ENCODE results near the gene ARG2.

ARG2 gene

DNA sequence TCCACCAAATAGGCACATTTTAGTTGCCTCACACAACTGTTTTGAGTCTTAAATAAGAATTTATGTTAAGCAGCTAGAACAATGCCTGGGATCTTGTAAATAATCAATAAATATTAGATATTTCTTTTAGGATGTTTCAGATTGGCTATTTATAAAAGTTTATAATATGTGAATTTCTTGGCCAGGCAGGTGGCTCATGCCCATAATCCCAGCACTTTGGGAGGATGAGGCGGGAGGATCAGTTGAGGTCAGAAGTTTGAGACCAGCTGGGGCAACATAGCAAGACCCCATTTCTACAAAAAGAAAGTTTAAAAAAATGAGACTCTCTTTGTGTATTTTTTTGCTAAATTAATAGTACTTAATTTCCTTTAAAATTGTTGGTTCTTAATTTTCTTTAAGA is 21.8 kb downstream of the ARG2 start:
- no peak for DNase-seq

DNA sequence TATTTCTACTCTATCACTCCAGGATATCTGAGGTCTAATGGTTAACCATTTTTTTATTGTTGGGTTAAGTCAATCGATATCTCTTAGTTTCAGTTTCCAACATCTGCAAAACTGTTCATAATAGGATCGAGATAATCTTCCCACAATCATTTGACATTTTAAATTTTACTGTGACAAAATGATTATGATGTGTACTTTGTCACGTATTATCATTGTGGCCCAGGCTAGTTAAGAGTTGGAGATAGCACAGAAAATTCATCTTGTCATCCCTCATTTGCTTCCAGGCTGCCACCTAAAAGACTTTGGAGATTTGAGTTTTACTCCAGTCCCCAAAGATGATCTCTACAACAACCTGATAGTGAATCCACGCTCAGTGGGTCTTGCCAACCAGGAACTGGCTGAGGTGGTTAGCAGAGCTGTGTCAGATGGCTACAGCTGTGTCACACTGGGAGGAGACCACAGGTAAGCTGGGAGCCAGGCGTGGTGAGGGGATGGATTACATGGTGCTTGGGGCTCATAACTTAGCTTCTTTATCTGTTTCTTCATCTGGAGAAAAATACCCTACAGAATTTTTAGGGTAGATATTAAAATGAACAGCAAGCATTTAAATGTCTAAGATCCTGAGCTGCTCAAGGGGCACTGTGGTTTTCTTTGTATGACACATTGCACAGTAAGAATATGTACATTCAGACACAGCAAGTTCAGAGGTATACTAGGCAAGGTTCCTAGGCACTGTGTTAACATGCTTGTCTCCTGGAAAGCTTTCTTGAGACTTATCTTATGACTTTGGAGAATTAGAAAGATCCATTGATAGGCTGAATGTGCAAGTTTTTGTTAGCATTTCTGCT is 22.4 kb downstream of the ARG2 start:
- DNase-seq = no peak

DNA sequence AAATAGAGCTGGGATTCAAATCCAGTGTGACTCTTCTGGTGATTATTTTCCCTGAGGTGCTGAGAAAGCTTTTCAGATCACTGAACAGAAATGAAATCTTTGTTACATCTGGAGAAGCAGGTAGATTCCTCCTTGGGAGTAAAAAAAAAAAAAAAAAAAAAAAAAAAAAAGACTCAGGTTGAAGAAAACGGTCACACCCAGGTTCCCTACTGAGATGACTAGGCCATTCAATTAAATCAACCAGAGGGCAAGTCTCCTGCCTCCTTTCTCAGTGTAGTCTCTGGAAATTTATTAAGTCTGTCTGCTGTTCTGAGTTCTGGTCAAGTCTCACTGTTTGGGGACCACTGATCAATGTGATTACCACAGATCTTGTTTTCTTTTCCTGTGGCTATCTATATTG is 24.0 kb downstream of the ARG2 start:
- no peak for DNase-seq

DNA sequence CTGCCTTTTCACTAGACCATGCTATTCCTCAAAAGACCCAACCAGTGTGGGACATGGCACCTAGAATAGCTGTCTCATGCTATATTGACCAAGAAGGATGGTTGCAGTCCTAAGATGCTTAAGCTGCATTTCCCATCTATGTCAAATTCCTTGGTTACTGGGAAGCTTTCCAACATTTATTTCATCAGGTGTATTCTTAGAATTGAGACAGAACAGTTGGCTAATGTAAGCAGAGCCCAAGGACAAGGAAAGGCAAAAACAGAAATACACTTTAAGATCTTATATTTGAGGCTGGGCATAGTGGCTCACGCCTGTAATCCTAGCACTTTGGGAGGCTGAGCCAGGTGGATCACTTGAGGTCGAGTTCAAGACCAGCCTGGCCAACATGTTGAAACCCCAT is 24.7 kb downstream of the ARG2 start:
- no peak for DNase-seq

DNA sequence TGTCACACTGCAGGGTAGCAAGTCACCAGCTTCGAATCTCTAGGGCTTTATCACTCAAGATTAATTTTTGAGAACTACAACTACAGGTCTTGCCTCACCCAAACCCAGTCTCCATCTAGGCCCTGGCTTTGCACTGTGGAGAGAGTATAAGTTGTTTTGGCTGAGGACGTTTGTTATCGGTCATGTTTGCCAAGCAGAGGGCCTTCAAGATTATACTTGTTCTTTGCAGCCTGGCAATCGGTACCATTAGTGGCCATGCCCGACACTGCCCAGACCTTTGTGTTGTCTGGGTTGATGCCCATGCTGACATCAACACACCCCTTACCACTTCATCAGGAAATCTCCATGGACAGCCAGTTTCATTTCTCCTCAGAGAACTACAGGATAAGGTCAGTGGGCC is 25.7 kb downstream of the ARG2 start:
- no peak for DNase-seq

DNA sequence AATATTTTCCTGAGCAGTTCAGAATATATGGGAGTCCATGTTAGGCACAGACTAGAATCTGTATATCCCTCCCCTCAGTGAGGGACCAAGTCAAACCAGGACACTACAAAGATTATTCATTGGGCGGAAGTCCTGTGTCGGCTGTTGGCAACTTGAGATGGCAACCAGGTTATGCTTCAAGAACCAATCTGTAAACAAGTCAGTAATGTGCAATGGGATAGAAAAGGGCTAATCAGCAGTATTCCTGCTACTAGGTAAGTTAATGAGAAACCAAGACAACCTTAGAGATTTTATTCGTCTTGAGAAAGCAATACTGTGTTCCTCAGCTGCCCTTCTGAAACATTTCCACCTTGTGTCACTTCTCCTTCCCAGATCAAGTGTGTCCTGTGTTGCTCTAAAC is 26.4 kb downstream of the ARG2 start:
- no peak for DNase-seq

DNA sequence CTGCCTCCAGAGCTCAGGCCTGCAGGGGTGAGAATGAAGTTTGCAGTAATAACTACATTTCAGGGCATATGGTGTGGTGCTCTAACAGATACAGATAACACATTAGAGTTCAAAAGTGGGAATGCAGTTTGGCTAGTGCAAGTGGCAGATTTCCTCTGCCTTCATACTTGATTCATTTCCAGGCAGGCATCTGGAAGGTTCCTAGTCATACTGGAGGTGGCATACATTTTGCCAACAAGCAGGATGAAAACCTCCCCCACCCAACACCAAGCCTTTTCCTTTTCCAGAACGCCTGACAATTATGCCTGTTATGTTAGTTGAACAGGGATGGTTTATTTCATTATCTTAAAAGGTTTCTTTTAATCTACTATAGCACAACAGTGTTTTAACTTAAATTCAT is 30.4 kb downstream of the ARG2 start:
- no peak for DNase-seq

DNA sequence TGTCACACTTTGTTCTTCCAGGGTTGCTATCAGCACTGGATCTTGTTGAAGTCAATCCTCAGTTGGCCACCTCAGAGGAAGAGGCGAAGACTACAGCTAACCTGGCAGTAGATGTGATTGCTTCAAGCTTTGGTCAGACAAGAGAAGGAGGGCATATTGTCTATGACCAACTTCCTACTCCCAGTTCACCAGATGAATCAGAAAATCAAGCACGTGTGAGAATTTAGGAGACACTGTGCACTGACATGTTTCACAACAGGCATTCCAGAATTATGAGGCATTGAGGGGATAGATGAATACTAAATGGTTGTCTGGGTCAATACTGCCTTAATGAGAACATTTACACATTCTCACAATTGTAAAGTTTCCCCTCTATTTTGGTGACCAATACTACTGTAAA is 31.0 kb downstream of the ARG2 start:
- DNase-seq = no peak

DNA sequence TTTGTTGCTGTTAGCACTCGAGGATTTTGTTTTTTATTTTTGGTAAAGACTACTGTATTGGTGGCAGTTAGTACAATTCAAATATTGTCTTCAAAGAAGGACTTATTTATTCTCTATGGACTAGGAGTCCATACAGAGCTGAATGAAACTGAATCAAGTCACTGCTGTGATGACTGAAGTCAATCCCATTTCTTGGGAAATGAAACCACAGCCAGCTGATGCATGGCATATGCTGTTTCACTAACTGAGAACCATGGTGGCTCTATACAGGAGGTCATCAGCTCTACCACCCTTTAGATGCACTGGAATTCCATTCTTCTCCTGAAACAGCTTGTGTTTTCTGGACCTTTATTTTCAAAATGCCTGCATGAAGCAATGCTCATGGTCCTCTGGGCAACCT is 32.5 kb downstream of the ARG2 start:
- DNase-seq = no peak

DNA sequence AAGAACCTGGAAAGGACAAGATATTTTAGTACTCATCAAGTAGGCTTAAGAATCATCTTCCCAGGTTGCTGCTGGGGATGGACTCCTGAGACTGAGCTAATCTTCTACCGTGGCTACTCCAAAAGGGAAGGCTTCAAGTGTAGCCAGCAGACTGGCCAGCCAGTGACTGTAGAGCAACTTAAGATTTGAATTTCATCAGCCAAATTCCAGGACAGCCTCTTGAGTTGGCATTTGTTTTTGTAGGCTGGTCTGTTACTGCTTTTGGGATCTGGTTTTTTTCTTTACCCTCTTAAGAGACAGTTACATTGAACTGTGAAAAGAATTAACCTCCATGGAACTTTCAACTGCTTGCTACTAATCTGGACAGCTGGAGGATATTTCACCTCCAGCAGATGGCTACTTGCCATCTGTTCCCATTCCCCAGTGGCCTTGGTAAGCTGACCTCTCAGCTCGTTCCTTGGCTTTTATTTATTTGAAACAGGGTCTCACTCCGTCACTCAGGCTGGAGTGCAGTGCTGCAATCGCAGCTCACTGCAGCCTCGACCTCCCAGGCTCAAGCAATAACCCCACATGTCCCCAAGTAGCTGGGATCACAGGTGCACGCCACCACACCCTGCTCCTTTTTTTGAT is 34.0 kb downstream of the ARG2 start:
- DNase-seq = peak; percentile 96 to 98

DNA sequence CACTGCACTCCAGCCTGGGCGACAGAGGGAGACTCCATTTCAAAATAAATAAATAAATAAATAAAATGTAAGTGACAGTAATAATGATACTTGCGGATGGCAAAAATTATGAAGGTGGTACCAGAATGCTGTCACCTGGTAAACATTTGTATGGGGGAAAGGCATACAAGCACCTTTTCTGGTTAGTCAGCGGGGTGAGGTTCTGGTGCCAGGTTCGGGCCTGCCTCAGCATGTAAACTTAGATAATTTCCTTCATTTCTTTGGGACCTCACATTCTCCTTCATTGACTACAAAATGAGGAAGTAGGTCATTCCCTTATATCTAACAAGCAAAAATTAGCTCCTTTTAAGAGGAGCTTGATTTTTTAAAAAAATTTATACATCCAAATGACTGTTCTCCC is 43.9 kb downstream of the ARG2 start:
- DNase-seq = no peak

DNA sequence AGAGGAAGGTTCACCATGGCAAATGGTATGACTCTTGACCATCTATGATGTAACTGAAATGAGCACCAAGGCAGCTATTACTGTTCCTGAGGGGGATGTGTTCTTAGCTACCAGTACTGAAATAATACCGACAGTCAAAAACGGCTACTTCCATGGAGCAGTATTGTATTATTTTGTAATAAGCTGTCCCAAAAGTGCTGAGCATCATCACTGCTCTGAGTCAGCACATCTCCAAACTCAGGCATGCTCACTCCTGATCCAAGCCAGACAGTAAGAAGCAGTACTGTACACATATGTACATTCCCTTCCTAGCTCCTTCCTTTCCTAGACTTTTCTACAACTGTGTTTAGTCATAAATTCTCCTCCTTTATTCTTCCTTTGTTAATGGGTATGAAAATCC is 46.1 kb downstream of the ARG2 start:
- DNase-seq = no peak

DNA sequence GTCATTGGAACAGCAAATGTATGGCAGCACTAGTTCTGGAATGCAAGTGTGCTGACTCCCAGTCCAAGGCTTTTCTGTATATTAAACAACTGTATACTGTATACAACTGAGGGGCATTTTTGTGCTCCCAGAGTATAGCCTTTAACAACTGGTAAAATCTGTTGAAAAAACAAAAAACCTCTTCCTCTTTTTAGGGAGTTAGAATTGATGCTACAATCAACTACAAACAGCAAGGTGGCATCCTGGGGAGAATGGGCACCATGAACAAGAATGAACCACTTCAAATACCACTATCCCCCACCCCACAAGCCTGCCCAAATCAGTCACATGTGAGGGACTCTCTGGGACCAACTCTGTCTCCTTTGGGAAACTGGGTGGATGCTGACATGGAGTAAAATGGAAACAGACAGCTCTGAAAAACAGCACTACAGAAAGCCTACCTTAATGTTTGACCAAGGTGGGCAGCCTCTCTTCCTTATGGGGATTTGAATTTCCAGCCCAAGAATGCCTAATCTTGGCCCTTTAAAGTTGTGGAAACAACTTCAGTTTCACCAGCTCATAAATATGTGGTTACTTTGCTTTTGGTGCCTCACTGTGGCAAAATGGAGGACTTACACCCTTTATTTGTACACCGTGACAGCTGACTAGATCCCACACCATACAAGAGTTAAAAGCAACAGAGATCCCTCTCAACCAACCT is 47.2 kb downstream of the ARG2 start:
- peak; percentile 26 to 74 for DNase-seq

DNA sequence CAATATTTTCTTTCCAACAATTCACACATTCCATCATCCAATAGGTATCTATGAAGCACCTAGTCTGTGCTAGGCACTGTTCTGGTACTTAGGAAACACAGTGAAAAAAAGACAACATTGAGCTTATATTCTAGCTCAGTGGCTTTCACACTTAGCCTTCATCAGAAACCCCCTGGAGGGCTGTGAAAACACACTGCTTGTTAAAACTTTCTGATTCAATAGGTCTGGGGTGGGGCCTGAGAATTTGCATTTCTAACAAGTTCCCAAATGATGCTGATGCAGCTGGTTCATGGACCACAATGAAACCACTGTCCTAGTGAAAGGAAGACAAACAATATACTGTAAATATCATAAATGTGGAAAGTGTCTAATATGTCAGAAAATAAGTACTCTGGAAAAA is 48.8 kb downstream of the ARG2 start:
- DNase-seq = no peak

DNA sequence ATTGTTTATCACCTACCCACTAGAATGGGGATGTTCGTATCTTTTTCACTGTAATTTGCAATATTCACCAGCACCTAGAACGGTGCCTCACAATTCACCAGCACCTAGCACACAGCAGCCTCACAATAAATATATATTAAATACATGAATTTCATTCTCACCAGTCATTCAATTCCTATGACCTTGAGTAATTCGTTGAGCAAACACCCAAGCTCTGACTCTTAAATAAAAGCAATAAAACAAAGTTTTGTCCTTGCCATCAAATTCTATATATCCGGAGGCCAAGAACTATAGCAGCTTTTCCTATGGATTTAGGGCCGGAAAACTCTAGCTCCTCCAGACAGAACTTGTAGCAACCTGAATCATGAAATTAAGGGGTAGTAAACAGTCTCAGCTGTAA is 53.7 kb downstream of the ARG2 start:
- no peak for DNase-seq

DNA sequence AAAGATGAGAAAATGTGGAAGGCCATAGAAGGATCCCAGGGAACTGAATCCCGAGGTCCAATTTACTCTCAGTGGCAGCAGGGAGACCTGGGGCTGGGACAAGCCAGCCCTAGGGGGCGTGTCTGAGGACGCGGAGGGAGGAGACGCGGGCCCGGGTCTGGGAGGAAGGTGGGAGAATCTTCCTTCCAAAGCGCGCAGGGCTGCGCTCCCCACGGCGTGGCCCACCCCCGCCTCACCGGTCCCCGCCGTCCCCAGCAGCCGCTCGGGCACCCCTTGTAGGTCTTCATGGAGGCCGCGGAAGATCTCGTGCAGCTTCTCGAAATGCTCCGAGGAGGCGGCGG is 54.4 kb downstream of the ARG2 start:
- peak; percentile 81 to 83 for DNase-seq

DNA sequence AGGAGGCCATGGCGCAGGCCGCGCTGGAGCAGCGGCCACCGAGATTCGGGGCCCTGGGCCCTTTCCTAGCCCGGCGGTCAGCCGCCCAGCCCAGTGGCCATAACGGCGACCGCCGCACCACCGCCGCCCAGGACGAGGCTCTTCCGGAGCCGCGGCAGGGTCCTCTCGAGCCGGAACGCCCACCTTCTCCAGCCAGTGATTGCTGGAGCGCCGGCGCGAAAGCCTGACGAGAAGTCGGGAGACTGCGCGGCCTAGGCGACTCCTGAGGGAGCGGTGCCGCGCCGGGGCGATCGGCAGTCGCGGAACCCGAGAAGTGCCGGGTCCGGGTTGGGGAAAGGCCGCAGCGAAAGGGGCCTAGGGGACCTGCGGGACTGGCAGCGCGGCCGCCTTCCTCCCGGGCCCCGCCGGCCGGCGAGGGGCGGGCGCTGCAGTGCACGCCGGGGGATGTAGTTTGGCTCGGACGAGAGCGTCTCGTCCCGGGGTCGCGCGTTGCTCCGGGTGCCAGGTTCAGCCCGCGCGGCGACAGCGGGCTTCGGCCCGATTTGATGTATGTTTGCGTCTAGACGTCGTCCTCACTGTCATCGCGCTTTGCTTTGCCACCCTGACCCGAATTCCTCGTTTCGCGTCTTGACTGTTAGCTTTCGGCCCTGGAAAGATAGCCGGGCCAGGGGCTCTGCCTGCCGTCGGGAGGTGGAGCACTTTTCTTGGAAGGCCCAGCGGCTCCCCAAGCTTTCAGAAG is 54.9 kb downstream of the ARG2 start, which contains the start of gene VTI1B:
TSS of gene VTI1B (minus strand) at position 153 of the 739 bp plus-strand sequence. CDS start at position 10, 143 bp downstream.
- peak; percentile 76 to 85 for DNase-seq

DNA sequence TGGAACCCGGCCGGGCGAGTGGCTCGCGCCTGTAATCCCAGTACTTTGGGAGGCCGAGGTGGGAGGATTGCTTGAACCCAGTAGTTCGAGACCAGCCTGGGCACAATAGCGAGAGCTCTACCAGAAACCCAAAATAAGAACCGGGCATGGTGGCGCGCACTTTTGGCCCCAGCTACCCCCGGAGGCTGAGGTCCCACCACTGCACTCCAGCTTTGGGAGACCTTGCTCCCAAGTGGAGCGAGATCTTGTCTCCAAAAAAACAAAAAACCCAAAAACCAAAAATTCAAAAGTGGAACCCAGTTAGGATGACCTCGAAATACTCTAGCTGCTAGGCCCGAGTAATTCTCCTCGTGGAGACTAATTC is 55.5 kb downstream of the ARG2 start:
- DNase-seq = peak in 1 of 2 experiments; percentile 33

DNA sequence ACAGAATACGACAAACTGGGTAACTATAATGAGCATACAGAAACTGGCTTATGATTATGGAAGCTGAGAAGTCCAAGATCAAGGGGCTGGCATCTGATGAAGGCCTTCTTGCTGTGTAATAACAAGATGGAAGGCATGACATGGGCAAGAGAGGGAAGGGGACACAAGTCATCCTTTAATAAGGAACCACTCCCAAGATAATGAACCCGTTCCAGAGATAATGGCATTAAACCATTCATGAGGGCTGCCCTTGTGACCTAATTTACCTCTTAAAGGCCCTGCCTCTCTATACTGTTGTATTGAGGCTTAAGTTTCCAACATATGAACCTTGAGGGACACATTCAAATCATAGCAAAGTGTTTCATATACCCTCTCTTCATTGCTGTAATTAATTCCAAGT is 59.3 kb downstream of the ARG2 start:
- DNase-seq = no peak

DNA sequence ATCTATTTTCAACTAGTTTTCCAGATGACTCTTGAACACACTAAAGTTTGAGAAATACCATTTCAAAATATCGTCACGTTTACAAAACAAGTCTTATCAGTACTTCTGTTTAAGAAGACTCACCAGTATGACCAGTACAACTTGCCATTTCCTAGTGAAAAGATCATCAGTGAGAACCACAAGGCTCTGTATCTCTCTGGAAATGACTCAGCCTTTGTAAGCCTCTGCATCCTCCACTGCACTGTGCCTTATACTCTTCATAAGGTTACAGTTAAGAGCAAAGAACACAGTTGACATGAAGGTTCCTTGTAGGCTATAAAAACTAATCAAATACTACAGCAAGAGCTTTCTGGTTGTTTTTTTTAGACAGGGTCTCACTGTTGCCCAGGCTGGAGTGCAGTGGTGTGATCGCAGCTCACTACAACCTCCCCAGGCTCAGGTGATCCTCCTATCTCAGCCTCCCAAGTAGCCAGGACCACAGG is 60.4 kb downstream of the ARG2 start:
- no peak for DNase-seq

DNA sequence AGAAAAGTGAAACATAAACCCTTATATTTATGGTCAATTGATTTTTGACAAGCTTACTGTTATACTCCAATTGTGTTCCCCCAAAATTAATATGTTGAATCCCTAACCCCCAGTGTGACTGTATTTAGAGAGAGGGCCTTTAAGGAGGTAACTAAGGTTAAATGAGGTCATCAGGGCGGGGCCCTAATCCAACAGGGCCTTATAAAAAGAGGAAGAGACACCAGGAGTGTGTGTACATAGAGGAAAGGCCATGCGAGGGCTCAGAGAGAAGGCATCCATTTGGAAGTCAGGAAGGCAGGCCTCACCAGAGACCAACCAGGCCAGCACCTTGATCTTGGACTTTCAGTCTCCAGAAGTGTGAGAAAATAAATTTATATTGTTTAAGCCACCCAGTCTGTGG is 61.2 kb downstream of the ARG2 start:
- no peak for DNase-seq

DNA sequence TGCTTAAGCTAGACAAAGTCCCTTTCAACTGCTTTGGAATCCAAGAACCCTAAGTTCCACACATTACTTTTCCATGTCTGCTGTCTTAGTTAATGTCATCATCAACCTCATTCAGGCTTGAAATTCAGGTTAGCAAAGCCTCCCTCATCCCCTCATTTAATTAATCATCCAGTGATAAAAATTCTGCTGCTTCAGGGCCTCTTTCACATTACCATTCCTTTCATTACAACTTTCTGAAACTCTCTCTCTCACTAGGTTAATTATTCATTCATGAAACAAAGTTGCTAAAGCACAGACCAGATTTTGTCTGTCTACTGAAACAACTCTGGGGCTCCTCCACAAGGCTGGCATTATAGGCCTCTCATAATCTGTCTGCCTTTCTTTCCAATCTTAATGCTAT is 64.1 kb downstream of the ARG2 start:
- DNase-seq = no peak

DNA sequence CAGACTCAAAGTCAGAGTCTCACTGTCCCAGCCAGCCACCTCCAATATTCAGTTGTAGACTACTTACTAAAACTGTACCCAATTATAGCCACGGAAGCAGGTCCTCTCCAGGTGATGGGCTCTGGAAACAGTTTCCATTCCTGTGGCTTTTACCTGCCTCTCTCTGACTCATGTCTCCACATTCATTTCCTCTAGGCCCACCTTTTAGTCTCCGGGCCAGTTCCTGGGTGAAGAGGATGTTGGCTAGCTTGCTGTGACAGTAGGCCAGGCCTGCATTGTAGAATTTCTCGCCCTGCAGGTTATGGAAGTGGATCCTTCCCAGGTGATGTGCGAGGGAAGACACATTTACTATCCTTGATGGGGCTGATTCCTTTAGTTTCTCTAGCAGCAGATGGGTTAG is 70.3 kb downstream of the ARG2 start:
- DNase-seq = no peak

Measured in NCI-H524 (cell line).